PFSK-1 (cell line): Measurements from ENCODE around the gene SLCO2B1.

ENCODE experiments used
- FOXP2 ChIP-seq: optimal IDR thresholded peaks from 2 replicates; pipeline ENCODE3; 2011; ENCODE audit warnings: borderline replicate concordance, control low read depth, inconsistent platforms; ENCODE audit not compliant: insufficient read depth; ENCODE audit errors: extremely low read length, extremely low read depth
- POLR2AphosphoS5 ChIP-seq: IDR thresholded peaks from 2 replicates; pipeline ENCODE4 v1.6.1; 2012; ENCODE audit warnings: low read depth, mild to moderate bottlenecking, control low read depth, low read length, moderate library complexity
- REST ChIP-seq, 2 experiments: IDR thresholded peaks; 2 replicates each; pipeline versions ENCODE4 v1.6.1 to v1.8.0; 2011 to 2012; ENCODE audit warnings: low read depth in 2 of 2, low read length in 2 of 2, control low read depth in 1 of 2, inconsistent platforms in 1 of 2, mild to moderate bottlenecking in 1 of 2, moderate library complexity in 1 of 2; ENCODE audit not compliant: insufficient read depth in 1 of 2
- SIN3A ChIP-seq: IDR thresholded peaks from 2 replicates; pipeline ENCODE4 v1.6.1; 2012; ENCODE audit warnings: mild to moderate bottlenecking, low read length, moderate library complexity, borderline replicate concordance; ENCODE audit not compliant: insufficient read depth
- TAF1 ChIP-seq: IDR thresholded peaks from 2 replicates; pipeline ENCODE4 v1.6.1; 2012; ENCODE audit warnings: low read length, control low read depth, borderline replicate concordance; ENCODE audit not compliant: insufficient read depth

The SLCO2B1 gene

GRCh38 chr11:75147875-75148263, 3.0 kb upstream of the SLCO2B1 start:
- TF ChIP-seq POLR2AphosphoS5 (no peak), TAF1 (no peak), SIN3A (no peak), FOXP2 (no peak), REST (IDR thresholded peaks at IDR 0.05; ENCODE audit: insufficient read depth in 1 of 2, low read depth in 2 of 2, low read length in 2 of 2) (no peak)

DNA sequence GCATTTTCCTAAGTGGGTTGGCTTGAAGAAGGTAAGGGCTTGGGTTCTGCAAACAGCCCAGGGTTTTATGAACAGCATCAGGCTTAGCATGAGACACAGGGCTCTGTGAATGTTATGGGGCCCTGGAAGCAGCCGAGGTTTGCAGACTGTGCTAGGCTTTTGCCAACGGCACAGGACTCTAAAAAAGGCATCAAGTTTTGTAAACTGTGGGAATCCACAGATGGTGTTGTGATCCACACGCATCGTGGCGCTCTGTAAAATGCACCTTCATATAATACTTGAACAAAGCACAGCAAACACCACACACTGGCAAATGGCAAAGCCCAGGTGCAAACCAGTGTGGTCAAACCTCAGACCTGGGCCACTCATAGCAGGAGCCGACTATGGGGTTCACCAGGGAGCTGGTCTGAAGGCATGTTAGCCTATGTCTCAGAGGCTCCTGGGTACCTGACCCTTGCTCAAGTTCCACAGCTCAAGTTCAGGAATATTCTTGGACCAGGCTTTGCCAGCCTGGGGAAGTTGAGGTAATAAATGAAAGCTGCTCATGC, 2.4 kb upstream of the SLCO2B1 start:
- TF ChIP-seq TAF1: no peak
- TF ChIP-seq SIN3A: no peak
- TF ChIP-seq FOXP2: no peak
- TF ChIP-seq REST (IDR thresholded peaks at IDR 0.05; ENCODE audit: insufficient read depth in 1 of 2, low read depth in 2 of 2, low read length in 2 of 2): no peak
- TF ChIP-seq POLR2AphosphoS5: no peak

DNA sequence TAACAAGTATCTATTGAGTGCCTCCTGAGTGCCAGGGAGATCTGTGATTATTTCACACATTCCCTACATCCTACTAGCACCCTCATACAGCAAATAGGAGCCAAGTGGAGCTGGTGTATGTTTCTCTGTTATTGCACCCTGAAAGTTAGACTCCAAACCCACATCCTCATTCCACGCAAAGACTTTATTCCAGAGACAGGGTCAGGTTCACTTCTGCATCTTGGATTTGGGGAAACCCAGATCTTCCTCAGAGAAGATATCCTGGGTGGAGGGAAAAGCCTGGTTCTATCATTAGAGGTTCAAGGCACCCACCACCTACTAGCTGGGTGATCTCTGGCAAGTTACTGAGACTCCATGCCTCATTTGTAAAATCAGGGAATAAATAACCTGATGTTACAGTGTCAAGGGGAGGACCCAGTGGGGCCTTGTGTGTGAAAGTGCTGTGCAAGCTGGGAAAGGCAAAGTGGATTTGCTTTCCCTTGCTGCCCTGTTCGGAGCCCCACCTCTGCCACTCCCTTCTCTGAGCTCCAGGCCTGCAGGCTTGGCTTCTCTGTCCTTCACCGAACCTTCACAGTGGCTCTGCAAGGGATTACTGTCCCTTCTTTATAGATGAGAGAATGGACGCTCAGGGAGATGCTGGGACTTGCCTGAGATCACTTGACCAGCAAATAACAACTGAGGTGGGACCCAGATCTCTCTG, 991 bp upstream of the SLCO2B1 start:
- TF ChIP-seq SIN3A (no peak), REST (IDR thresholded peaks at IDR 0.05; ENCODE audit: insufficient read depth in 1 of 2, low read depth in 2 of 2, low read length in 2 of 2) (no peak), TAF1 (no peak), FOXP2 (no peak), POLR2AphosphoS5 (no peak)

GRCh38 chr11:75151346-75152047, 590 bp downstream of the SLCO2B1 start:
- TF ChIP-seq REST (IDR thresholded peaks at IDR 0.05; ENCODE audit: insufficient read depth in 1 of 2, low read depth in 2 of 2, low read length in 2 of 2): no peak
- TF ChIP-seq SIN3A: no peak
- no peak for TF ChIP-seq POLR2AphosphoS5
- TF ChIP-seq TAF1: no peak
- no peak for TF ChIP-seq FOXP2
